ENCODE measurements around the gene MRPL43. TPM values are rescaled to one million over a fixed set of nuclear protein-coding genes. Genes with fewer than 3 reads are reported as not detected.
A peak's percentile ranks its signal among the peaks of the same experiment; 100 is the strongest.

Gene MRPL43
- total and polyA plus RNA-seq, 2 donors (not counting 1 experiment from before 2014, with no cell fraction given): 61.4 to 62.1 TPM

- Histone ChIP-seq H3K9ac (ENCODE audit: insufficient read depth, low read length) (no peak overlapping the region), H3K4me3 (replicated peaks in 1 of 4; ENCODE audit: control extremely low read depth in 1 of 4, insufficient read depth in 1 of 4, low read depth in 3 of 4, low read length in 4 of 4) (no peak overlapping the region), H3K27me3 (ENCODE audit: control insufficient read depth, insufficient read depth, low read length) (no peaks in the 10 kb centered on the region), H3K79me2 (ENCODE audit: control insufficient read depth, insufficient read depth, low read length) (peaks cover 46% of the 10 kb centered on the region), H3K27ac (ENCODE audit: insufficient read depth, low read length) (no peak overlapping the region), H3K9me3 (ENCODE audit: control insufficient read depth, insufficient read depth, low read depth, low read length) (no peaks in the 10 kb centered on the region), H3K4me2 (ENCODE audit: extremely low read depth, insufficient read depth, low read length) (no peak overlapping the region), H2AFZ (ENCODE audit: low read length) (no peak overlapping the region), H3K36me3 (ENCODE audit: control insufficient read depth, insufficient read depth, low read length) (peaks cover 46% of the 10 kb centered on the region), H3K4me1 (ENCODE audit: control insufficient read depth, extremely low read depth, insufficient read depth, low read length) (peaks cover 29% of the 10 kb centered on the region), H4K20me1 (ENCODE audit: control insufficient read depth, extremely low read depth, insufficient read depth, low read length) (peaks cover 2% of the 10 kb centered on the region)
- no peak for DNase-seq (ENCODE audit: low read depth in 2 of 2)
- TF ChIP-seq EZH2 (IDR thresholded peaks at IDR 0.05; ENCODE audit: low read length, missing control alignments) (no peak), CTCF (conservative IDR thresholded peaks at IDR 0.05 in 1 of 2, IDR thresholded peaks at IDR 0.05 in 1 of 2; ENCODE audit: low read depth in 1 of 2, low read length in 2 of 2) (no peak)
Measured at GRCh38 chr10:101005361-101005760, 18.1 kb upstream of the MRPL43 start.

GRCh38 chr10:101003639-101004206 is 16.4 kb upstream of the MRPL43 start:
- no peak overlapping the region for H3K9ac ChIP-seq (ENCODE audit: insufficient read depth, low read length)
- TF ChIP-seq EZH2 (IDR thresholded peaks at IDR 0.05; ENCODE audit: low read length, missing control alignments) (no peak), CTCF (conservative IDR thresholded peaks at IDR 0.05 in 1 of 2, IDR thresholded peaks at IDR 0.05 in 1 of 2; ENCODE audit: low read depth in 1 of 2, low read length in 2 of 2) (no peak)
- no peak for DNase-seq (ENCODE audit: low read depth in 2 of 2)
- H3K4me3 ChIP-seq (replicated peaks in 1 of 4; ENCODE audit: control extremely low read depth in 1 of 4, insufficient read depth in 1 of 4, low read depth in 3 of 4, low read length in 4 of 4): no peak overlapping the region
- H3K27me3 ChIP-seq (ENCODE audit: control insufficient read depth, insufficient read depth, low read length): no peaks in the 10 kb centered on the region
- H3K9me3 ChIP-seq (ENCODE audit: control insufficient read depth, insufficient read depth, low read depth, low read length): no peaks in the 10 kb centered on the region
- peaks cover 32% of the 10 kb centered on the region for H3K4me1 ChIP-seq (ENCODE audit: control insufficient read depth, extremely low read depth, insufficient read depth, low read length)
- no peak overlapping the region for H3K4me2 ChIP-seq (ENCODE audit: extremely low read depth, insufficient read depth, low read length)
- no peak overlapping the region for H3K27ac ChIP-seq (ENCODE audit: insufficient read depth, low read length)
- H3K36me3 ChIP-seq (ENCODE audit: control insufficient read depth, insufficient read depth, low read length): peaks cover 46% of the 10 kb centered on the region
- H2AFZ ChIP-seq (ENCODE audit: low read length): no peak overlapping the region
- H3K79me2 ChIP-seq (ENCODE audit: control insufficient read depth, insufficient read depth, low read length): peaks cover 52% of the 10 kb centered on the region
- H4K20me1 ChIP-seq (ENCODE audit: control insufficient read depth, extremely low read depth, insufficient read depth, low read length): peaks cover 2% of the 10 kb centered on the region

GRCh38 chr10:101002456-101002855 is 15.2 kb upstream of the MRPL43 start:
- Histone ChIP-seq H3K79me2 (ENCODE audit: control insufficient read depth, insufficient read depth, low read length) (peaks cover 52% of the 10 kb centered on the region), H3K36me3 (ENCODE audit: control insufficient read depth, insufficient read depth, low read length) (peaks cover 42% of the 10 kb centered on the region), H3K4me1 (ENCODE audit: control insufficient read depth, extremely low read depth, insufficient read depth, low read length) (peaks cover 32% of the 10 kb centered on the region), H3K27me3 (ENCODE audit: control insufficient read depth, insufficient read depth, low read length) (no peaks in the 10 kb centered on the region), H4K20me1 (ENCODE audit: control insufficient read depth, extremely low read depth, insufficient read depth, low read length) (peaks cover 2% of the 10 kb centered on the region), H3K4me2 (ENCODE audit: extremely low read depth, insufficient read depth, low read length) (peak overlapping the region; percentile 99), H3K27ac (ENCODE audit: insufficient read depth, low read length) (peak overlapping the region; percentile 99), H3K9me3 (ENCODE audit: control insufficient read depth, insufficient read depth, low read depth, low read length) (no peaks in the 10 kb centered on the region), H3K4me3 (replicated peaks in 1 of 4; ENCODE audit: control extremely low read depth in 1 of 4, insufficient read depth in 1 of 4, low read depth in 3 of 4, low read length in 4 of 4) (peak overlapping the region in 2 of 4 experiments; percentile 88 to 98), H3K9ac (ENCODE audit: insufficient read depth, low read length) (peak overlapping the region; percentile 60), H2AFZ (ENCODE audit: low read length) (no peak overlapping the region)
- TF ChIP-seq CTCF (conservative IDR thresholded peaks at IDR 0.05 in 1 of 2, IDR thresholded peaks at IDR 0.05 in 1 of 2; ENCODE audit: low read depth in 1 of 2, low read length in 2 of 2) (no peak), EZH2 (IDR thresholded peaks at IDR 0.05; ENCODE audit: low read length, missing control alignments) (no peak)
- no peak for DNase-seq (ENCODE audit: low read depth in 2 of 2)

Data from fibroblast of lung (primary cell).